ENCODE data around the gene PITPNM1. TPM values are rescaled to one million over a fixed set of nuclear protein-coding genes. Genes with fewer than 3 reads are reported as not detected.

PITPNM1 gene
- total RNA-seq, 3 donors from 2014 or later (not counting 1 experiment from before 2014, with no cell fraction given): 99.9 to 135 (median 123) TPM

DNA sequence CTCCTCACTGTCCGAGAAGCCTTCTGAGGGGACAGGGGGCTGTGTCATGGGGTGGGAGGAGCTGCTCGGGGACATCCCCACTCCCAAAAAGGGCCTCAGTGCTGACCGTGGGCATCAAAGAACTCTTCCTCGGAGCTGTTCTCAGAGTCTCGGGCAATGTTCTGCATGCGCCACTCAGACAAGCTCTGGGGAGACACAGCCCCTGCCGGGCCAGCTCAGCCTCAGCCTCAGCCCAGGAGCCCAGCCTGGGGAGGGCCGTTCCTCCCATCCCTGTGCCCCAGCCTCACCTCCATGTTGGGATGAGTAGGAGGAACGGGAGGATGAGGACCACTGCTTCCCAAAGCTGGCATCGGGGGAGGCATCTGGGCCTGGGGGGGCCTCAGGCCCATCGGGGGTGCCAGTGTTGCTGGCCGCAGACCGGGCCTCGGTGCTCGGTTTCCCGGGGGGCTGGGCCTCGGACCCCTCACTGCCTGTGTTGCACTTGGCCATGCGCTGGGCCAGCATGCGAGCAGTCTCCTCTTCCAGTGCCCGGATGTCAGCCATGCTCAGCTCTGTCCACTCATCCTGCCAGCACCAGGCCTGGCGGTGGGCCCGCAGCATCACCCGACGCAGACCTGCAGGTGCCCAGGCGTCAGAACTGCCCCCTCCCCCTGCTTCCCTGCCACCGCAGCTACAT lies 5.2 kb downstream of the PITPNM1 start:
- H3K27ac ChIP-seq (ENCODE audit: low read length): no peak overlapping the region
- ATAC-seq (no peak), DNase-seq (no peak)
- intact Hi-C loops (cut with micrococcal nuclease): loop anchor here (10.0 kb wide), 1 partner anchor 115 kb away; no protein-coding TSS in a partner anchor
- peaks cover 66% of the 10 kb centered on the region for H3K36me3 ChIP-seq (ENCODE audit: control insufficient read depth, insufficient read depth, low read length)
- no peaks in the 10 kb centered on the region for H3K27me3 ChIP-seq (ENCODE audit: control insufficient read depth, insufficient read depth, low read length)
- Mint-ChIP-seq H3K36me3 (peaks cover 7% of the 10 kb centered on the region), H3K4me3 (no peak overlapping the region), H3K9me3 (no peaks in the 10 kb centered on the region), H3K27ac (peak overlapping the region in 1 of 2 donors; percentile 27), H3K27me3 (ENCODE audit: low read depth in 2 of 2) (no peaks in the 10 kb centered on the region), H3K4me1 (peaks cover 15 to 28% of the 10 kb centered on the region in 2 donors)
- TF ChIP-seq, protein P1, sequence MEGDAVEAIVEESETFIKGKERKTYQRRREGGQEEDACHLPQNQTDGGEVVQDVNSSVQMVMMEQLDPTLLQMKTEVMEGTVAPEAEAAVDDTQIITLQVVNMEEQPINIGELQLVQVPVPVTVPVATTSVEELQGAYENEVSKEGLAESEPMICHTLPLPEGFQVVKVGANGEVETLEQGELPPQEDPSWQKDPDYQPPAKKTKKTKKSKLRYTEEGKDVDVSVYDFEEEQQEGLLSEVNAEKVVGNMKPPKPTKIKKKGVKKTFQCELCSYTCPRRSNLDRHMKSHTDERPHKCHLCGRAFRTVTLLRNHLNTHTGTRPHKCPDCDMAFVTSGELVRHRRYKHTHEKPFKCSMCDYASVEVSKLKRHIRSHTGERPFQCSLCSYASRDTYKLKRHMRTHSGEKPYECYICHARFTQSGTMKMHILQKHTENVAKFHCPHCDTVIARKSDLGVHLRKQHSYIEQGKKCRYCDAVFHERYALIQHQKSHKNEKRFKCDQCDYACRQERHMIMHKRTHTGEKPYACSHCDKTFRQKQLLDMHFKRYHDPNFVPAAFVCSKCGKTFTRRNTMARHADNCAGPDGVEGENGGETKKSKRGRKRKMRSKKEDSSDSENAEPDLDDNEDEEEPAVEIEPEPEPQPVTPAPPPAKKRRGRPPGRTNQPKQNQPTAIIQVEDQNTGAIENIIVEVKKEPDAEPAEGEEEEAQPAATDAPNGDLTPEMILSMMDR (IDR thresholded peaks at IDR 0.05): no peak
- peaks cover 10% of the 10 kb centered on the region for H3K4me1 ChIP-seq (ENCODE audit: control insufficient read depth, insufficient read depth, low read length)
- WGBS (ENCODE audit: insufficient coverage): 95% methylated on average over 26 of the region's 26 CpGs
- no peaks in the 10 kb centered on the region for H3K9me3 ChIP-seq (ENCODE audit: control insufficient read depth, insufficient read depth, low read length)
- no peak overlapping the region for H3K4me3 ChIP-seq (ENCODE audit: low read length)

DNA sequence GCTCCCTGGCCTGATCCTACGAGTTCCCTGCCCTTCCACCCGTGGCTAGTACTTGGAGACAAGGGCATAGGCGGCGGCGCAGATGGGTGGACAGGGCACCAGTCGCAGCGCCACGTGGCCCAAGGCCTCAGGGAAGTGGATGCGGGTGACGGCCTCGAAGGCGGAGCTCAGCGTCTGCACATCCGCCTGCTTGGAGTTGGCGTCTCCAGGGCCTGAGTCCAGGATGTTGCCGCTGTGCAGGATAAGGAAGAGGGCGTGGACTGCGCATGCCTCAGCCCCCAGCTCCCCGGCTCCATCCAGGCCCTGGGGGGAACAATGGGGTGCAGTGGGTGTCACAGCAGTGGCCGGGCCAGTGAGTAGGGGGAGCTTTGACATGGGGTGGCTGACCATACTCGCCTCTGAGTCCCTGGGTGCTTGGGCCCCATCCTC lies 6.6 kb downstream of the PITPNM1 start:
- H3K4me1 Mint-ChIP-seq: peaks cover 15 to 20% of the 10 kb centered on the region in 2 donors
- DNase-seq (no peak), ATAC-seq (no peak)
- no peak overlapping the region for H3K4me3 Mint-ChIP-seq
- 95% methylated on average over 21 of the region's 21 CpGs for WGBS (ENCODE audit: insufficient coverage)
- H3K9me3 Mint-ChIP-seq: no peaks in the 10 kb centered on the region
- intact Hi-C loops (cut with micrococcal nuclease): no loop called here
- no peaks in the 10 kb centered on the region for H3K9me3 ChIP-seq (ENCODE audit: control insufficient read depth, insufficient read depth, low read length)
- no peaks in the 10 kb centered on the region for H3K27me3 Mint-ChIP-seq (ENCODE audit: low read depth in 2 of 2)
- no peak overlapping the region for H3K27ac Mint-ChIP-seq
- TF ChIP-seq, protein P1 (IDR thresholded peaks at IDR 0.05): no peak
- peaks cover 6% of the 10 kb centered on the region for H3K4me1 ChIP-seq (ENCODE audit: control insufficient read depth, insufficient read depth, low read length)
- peaks cover 7% of the 10 kb centered on the region for H3K36me3 Mint-ChIP-seq
- no peak overlapping the region for H3K4me3 ChIP-seq (ENCODE audit: low read length)
- peaks cover 75% of the 10 kb centered on the region for H3K36me3 ChIP-seq (ENCODE audit: control insufficient read depth, insufficient read depth, low read length)
- H3K27ac ChIP-seq (ENCODE audit: low read length): no peak overlapping the region
- H3K27me3 ChIP-seq (ENCODE audit: control insufficient read depth, insufficient read depth, low read length): no peaks in the 10 kb centered on the region

DNA sequence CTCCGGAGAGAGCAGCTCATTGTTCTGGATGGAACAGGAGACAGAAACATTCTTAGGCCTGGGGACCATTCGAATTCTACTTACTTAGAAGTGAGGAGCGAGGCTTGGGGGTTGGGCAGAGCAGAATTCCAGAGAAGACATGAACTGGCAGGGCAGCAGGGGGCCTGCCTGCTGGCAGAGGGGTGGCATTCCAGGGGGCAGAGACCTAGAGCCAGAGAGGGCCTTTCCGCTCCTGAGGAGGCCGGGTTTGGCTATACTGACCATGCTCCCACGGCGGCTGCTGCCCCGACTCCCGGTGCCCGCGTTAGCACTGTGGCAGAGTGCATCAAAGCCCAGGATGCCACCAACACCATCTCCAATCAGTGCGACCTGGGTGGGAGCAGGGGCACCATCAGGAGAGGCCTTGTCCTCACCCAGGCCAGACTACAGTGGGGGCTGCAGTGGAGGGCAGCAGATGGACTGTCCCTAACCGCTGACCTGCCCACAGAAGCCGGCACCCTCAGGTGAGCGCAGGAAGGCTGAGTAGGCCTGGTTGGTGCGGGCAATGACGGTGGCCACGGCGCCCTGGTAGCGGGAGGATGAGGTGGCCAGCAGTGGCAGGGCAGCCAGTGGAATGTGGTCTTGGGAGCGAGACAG lies 7.4 kb downstream of the PITPNM1 start:
- no peaks in the 10 kb centered on the region for H3K9me3 Mint-ChIP-seq
- H3K4me3 Mint-ChIP-seq: no peak overlapping the region
- no peak for DNase-seq
- H3K4me3 ChIP-seq (ENCODE audit: low read length): no peak overlapping the region
- peaks cover 7% of the 10 kb centered on the region for H3K36me3 Mint-ChIP-seq
- no peaks in the 10 kb centered on the region for H3K4me1 ChIP-seq (ENCODE audit: control insufficient read depth, insufficient read depth, low read length)
- peaks cover 83% of the 10 kb centered on the region for H3K36me3 ChIP-seq (ENCODE audit: control insufficient read depth, insufficient read depth, low read length)
- no peak for ATAC-seq
- no peak overlapping the region for H3K27ac ChIP-seq (ENCODE audit: low read length)
- H3K27me3 Mint-ChIP-seq (ENCODE audit: low read depth in 2 of 2): no peaks in the 10 kb centered on the region
- TF ChIP-seq, protein P1 (IDR thresholded peaks at IDR 0.05): no peak
- H3K4me1 Mint-ChIP-seq: peaks cover 11 to 12% of the 10 kb centered on the region in 2 donors
- intact Hi-C loops (cut with micrococcal nuclease): no loop called here
- WGBS (ENCODE audit: insufficient coverage): 98% methylated on average over 21 of the region's 21 CpGs
- H3K27me3 ChIP-seq (ENCODE audit: control insufficient read depth, insufficient read depth, low read length): no peaks in the 10 kb centered on the region
- no peaks in the 10 kb centered on the region for H3K9me3 ChIP-seq (ENCODE audit: control insufficient read depth, insufficient read depth, low read length)
- H3K27ac Mint-ChIP-seq: no peak overlapping the region
